GM19467 (cell line): Measurements from ENCODE around the gene CNST.
"Not testable (repeated sequence)": the region's sequence is repeated elsewhere in the genome, so short reads cannot be mapped to it uniquely, and the experiment has no call there.

Source experiments
- ATAC-seq: cut with Tn5 transposase; IDR thresholded peaks from one replicate; pipeline ENCODE4 v1.9.1; 2021; ENCODE audit warnings: mild to moderate bottlenecking, moderate library complexity; ENCODE audit not compliant: unreplicated experiment

The CNST gene

DNA sequence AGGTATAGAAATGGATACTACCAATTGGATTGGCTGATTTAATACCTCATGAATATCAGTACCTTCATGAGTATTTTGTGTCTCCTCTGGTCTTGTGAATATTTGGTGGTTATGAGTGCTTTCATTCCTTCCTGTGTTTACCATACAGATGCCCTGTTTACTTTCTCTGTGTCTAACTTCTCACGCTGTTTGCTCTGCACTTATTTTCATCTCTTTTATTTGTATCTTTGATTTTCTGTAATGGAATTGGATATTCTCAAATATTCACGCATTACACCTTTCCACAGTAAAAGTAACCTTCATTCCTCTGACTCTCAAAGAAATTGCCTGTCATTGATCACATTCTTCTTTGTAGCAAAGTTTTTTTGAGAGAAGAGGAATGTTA lies 16.8 kb downstream of the CNST start:
- ATAC-seq: no peak

DNA sequence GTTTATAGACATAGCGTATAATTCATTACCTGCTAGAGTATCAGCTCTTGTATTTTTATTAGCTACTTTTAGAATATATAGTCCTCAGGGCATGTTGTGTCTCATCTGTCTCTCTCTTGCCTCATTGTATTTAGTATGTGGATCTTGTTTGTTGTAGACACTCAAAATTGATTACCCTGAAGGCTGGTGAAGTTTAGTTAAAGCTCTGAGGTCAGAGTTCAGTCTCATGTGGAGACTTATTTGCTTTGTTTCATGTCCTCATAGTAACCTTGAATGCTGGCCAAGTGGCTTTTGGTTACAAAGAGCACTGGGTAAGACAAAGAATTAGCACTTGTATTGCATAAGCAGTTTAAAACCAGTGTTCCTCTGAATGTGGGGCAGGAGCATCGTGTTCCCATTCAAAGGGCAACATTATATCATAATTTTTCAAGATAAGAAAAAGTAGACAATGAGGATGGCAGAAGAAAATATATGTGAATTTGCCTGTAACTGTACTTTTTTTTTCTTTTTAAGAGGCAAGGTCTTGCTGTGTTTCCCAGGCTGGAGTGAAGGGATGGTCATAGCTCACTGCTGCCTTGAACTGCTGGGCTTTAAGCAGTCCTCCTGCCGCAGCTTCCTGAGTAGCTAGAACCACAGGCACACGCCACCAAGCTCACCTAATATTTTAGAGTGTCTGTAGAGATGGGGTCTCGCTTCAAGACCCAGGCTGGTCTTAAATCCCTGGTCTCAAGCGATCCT lies 17.4 kb downstream of the CNST start:
- no peak for ATAC-seq

DNA sequence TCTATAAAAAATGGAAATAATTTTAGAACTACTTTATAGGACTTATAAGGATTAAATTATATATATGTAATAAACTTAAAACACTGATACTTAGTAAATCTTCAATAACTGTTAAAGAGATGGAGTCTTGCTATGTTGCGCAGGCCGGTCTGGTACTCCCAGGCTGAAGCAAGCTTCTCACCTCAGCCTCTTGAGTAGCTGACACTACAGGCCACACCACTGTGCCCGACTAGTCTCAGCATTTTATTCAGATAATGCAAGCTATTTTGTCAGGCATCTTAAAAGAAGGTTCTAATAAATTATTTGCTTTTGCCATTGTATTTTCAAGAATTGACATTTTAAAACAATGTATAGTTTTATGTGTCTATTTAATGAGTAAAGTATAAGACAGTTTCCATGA lies 20.8 kb downstream of the CNST start:
- ATAC-seq: no peak

DNA sequence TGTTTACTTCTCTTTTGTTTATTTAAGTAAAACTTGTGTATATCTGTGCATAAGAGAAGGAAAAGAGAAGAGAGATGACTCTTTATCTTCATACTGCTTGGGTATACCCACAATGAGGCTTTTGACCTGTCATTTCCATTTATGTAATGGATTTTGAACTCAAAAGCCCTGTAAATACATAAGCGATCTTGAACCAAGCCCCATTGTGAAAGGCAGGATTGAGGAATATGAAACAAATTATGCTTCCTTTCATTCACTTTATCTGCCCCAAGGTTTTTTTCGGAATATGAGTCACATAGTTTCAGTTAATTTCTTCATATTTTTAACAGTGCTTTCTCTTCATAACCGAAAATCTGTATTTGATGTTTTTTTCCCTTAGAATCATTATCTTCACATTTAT lies 21.4 kb downstream of the CNST start:
- ATAC-seq: no peak

DNA sequence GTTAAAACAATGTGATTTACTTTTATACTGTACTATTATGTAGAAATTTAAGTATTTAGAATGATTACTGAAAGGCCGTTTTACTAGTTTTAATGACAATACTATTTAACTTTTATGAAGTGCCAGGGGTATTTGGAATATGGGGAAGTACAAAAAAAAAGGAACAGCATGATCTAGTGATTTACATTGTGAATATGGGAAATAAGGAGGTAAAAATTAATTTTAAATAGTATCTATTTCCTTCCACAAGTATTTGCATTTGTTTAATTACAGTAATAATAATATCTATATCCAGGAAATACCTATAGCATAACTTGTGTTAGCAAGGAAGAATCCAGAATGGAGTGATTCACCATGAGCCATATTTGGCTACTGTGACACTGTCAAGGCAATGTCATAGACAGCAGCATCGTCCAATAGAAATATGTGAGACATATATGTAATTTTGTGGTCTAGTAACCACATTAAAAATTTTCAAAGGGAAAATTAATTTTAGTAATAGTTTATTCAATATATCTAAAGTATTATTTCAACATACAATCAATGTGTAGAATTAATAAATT lies 22.0 kb downstream of the CNST start:
- ATAC-seq: no peak

DNA sequence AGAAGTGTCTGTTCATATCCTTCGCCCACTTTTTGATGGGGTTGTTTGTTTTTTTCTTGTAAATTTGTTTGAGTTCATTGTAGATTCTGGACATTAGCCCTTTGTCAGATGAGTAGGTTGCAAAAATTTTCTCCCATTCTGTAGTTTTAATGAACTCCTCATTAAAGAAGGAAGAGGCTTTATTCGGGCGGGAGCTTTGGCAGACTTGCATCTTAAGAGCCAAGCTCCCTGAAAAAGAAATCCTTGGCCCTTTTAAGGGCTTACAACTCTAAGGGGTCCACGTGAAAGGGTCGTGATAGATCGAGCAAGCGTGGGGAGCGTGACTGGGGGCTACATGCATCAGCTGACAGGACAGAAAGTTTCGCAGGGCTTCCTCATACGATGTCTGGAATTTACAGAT lies 23.7 kb downstream of the CNST start:
- ATAC-seq: not testable (repeated sequence)

DNA sequence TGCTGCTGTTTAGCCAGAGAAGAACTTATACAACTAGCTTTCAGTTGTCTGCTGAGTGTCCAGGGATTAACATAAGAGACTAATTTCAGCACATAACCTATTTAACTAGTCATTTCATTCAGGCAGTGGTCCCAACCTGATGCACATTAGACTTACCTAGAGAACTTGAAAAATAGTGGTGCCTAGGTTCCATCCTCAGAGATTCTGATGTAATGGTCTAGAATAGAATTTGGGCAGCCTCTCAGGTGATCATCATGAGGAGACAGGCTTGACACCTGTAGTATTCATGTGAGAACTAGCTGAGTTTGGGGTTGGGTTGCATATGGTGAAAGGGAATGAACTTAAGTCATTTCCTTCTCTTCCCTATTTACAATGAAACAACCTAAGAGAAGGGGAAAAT lies 24.8 kb downstream of the CNST start:
- ATAC-seq: peak; percentile 27

DNA sequence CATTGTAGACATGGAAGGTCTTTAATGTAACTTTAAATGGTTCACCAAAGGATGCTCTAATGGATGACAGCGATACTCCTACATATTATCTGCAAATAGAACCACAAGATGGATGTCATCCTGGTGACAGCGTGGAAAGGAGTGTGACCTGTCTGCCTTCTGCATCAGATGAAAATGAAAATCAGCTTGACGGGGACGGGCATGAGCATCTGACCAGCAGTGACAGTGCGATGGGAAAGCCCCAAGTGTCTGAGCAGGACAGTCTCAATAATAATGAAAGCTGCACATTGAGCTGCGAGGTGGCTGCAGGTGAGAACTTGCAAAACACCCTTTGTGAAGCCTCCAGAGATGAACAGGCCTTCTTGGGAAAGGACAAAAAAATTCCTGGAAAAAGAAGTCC lies 25.2 kb downstream of the CNST start:
- peak; percentile 90 for ATAC-seq

DNA sequence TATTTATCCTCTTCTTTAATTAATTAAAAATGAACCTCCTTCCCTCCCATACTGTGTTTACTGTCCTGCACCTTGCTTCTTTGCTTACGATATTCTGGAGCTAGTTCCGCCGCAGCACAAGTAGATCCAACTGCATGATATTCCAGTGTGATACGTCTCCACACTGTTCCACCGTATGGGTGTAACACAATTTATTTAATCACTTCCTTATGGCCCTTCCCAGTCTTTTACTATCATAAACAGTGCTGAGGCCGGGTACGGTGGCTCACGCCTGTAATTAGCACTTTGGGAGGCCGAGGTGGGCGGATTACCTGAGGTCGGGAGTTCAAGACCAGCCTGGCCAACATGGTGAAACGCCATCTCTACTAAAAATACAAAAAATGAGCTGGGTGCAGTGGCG lies 25.7 kb downstream of the CNST start:
- no peak for ATAC-seq

DNA sequence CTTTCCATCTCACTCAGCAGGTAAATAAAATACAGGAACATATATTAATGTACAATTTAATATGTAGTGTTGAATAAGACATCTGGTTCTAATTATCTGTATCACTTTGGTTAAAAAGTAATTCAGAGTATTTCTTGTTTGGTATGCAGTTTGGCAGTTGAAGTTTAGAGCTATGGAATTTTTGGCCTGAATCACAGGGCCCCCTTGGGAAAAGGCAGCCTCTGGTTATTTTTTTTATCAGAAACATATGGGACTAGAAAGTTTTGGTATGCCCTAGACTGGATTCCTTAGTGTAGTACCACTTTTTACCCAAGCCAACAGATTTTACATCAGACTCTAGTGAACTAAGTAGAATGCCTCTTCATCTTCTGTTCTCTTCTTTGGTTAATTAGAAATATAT lies 26.4 kb downstream of the CNST start:
- ATAC-seq: no peak

DNA sequence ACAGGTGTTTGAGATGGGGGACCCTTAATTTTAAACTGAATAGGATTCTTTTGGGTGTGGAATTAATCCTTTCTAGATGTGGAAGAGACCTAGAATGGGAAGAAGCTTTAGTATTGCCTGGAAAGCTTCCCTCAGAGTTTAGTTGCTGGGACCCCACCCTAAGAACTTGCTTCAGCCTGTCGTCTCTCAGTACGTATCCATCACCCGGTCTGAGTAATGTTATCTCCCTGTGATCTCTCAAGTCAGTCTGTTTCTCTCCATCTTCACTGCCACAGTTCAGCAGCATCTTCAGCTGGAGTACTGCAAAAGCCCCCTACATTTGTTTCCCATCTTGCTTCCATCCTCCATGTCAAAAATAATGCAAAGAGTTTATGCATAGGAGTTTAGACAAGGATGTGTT lies 28.9 kb downstream of the CNST start:
- no peak for ATAC-seq

DNA sequence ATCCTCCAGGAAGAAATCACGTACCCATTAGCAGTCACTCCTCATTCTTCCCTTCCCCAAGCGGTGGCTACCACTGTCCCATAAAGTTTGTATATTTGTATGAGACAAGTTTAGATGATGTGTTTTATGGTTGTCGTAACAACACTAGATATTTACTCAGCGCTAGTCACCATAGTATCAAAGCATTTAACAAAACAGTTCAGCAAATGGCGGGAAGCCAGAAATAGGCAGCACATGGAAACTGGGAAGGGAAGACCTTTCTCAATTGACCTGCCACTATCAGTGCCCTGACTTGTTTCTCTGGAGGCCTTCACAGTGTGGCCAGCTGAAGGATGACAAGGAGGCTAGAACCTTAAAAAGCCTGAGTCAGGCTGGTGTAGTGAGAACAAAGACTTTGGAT lies 31.1 kb downstream of the CNST start:
- ATAC-seq: no peak

DNA sequence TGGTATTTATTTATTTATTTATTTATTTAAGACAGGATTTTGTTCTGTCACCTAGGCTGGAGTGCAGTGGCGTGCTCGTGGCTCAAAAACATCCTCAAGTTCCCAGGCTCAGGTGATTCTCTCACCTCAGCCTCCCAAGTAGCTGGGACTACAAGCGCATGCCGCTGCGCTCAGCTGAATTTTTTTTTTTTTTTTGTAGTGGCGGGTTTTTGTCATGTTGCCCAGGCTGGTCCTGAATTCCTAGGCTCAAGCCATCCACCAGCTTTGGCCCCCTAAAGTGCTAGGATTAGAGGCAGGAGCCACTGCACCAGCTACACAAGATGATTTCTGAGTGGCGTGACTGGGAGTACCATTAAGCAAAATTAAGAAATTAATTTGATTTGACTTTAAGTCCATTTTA lies 31.7 kb downstream of the CNST start:
- no peak for ATAC-seq

DNA sequence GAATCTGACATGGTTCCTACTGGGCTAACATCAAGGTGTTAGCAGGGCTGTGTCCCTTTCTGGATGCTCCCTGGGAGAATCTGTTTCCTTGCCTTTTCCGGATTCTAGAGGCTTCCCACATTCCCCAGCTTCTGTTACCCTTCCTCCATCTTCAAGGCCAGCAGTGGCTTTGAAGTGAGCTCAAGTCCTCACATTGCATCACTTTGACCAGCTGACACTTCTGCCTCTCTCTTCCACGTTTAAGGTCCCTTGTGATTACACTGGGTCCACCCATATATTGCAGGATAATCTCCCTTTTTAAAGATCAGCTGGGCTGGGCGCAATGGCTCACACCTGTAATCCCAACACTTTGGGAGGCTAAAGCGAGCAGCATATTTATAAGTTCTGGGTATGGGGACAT lies 33.1 kb downstream of the CNST start:
- ATAC-seq: no peak

DNA sequence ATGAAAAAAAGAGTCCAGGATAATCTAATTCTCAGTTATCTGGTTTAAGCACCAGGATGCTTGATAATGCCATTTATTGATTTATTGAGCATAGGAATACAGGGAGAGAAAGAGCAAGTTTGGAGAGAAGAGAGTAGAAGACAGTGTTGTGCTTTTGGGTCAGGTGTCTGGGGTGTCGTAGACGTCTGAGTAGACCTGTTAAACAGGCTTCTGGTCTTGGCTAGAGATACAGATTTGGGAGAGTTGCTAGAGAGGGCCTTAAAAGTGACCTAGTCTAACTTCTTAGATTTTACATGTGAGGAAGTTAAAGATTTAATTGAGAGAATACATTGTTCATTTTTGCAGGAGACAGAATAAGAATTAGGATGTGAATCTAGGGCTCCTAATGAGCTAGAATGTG lies 34.3 kb downstream of the CNST start:
- ATAC-seq: no peak

DNA sequence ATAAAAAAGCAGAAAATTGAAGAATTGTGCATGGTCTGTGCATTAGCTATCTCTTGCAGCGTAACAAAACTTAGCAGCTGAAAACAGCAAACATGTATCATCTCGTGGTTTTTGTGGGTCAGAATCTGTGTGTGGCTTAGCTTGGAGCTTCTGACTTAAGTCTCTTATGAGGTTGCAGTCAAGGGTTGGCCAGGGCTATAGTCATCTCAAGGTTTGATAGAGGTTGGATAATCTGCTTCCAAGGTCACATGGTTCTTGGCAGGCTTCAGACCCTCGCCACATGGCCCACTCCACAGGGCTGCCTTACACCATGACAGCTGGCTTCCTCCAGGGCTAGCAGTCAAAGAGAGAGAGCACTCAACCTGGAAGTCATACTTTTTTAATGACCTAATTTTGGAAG lies 35.9 kb downstream of the CNST start:
- ATAC-seq: no peak

DNA sequence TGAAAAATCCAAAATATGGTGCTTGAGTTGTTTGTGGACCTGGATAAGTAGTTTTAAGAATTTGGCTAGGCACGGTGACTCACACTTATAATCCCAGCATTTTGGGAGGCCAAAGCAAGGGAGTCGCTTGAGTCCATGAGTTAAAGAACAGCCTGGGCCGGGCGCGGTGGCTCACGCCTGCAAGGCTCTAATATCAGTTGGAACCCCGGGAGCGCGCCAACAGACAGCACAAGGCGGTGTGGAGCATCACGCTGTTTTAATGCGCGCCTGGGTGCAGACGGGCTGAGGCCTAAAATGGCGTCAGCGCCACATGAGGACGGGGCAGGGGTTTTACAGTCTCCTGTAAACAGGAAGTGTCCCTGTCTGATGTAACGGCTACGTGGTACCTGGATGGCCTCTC lies 39.0 kb downstream of the CNST start:
- not testable (repeated sequence) for ATAC-seq

DNA sequence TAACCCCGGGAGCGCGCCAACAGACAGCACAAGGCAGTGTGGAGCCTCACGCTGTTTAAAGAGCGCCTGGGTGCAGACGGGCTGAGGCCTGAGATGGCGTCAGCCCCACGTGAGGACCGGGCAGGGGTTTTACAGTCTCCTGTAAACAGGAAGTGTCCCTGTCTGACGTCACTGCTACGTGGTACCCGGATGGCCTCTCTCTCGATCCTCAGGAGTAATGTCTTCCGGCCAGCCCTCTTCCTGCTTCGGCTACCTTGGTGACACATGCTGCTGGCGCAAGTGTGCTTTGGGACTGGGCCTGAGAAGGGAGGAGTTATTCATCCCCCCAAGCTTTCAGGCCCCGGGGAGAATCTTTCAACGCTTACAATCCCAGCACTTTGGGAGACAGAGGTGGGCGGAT lies 41.2 kb downstream of the CNST start:
- ATAC-seq: no peak

DNA sequence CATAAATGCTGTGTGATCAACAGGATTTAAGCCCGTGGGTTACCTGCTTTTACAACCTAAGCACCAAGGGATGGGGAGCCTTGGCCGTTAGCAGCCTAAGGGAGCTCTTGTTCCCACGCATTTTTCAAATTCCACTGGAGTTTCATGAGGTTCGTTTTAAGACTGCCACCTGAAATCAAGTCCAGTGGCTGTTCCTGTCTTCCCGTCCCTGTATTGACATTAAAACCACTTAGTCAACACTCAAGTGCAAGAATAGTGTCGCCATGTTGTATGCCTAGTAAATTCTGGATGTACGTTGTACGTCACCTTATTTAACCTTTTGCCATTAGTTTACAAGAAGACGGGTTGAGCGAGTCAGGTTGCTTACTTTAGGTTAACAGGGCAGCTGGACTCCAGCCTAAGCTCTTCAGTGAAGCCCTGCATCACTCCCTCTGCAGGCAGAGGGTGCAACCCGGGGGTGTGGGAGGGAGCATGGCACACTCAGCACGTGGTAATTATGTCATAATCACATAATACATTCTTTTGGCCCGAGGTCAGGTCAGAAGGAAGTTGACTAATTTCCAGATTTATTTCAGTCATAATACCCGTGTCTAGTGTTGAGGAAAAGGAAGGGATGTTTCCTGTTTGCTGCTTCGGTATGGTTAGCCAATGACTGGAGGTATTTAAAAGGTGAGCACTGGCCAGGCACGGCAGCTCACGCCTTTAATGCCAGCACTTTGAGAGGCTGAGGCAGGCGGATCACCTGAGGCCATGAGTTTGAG lies 42.5 kb downstream of the CNST start:
- ATAC-seq: no peak

DNA sequence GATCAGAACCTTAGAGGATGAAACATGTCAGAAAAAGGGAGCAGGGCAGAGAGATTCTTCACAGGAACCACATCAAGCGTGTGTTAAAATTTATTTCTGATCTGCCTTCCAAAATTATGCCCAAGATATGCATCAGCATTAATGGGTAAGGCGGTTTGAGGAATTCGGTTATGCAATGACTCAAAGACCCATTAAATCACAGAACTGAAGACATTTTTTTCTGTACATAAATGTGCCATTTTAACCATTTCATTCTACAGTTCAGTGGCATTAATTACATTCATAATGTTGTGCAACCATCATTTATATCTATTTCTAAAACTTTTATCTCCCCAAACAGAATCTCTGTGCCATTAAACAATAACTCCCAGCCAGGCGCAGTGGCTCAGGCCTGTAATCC lies 43.4 kb downstream of the CNST start:
- no peak for ATAC-seq

DNA sequence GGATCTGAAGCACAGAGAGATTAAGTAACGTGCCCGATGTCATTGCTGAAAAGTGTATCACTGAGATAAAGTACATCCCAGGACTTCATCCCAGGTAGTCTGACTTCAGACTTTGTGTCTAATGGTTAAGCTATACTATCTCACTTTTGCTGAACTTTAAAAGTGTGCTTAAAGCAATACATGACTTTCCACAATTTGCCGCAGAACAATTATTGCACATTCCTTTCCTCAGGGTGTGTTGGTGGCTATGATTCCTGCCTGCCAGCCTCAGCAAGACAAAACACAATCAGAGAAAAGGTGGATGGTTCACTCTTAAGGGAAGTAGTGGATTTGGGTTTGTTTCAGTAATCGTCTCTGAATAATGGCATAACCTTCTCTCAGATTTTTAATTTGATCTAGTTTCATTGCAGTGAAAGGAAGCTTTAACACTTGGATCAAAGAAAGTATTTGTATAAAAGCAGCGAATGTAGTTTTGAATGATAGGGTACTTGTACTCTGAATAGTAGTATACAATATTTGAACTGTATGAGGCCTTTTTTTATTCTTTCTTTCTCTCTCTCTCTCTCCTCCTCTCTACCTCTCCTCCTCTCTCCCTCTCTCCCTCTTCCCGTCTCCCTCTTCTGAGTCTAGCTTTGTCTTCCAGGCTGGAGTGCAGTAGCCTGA lies 47.0 kb downstream of the CNST start:
- no peak for ATAC-seq

DNA sequence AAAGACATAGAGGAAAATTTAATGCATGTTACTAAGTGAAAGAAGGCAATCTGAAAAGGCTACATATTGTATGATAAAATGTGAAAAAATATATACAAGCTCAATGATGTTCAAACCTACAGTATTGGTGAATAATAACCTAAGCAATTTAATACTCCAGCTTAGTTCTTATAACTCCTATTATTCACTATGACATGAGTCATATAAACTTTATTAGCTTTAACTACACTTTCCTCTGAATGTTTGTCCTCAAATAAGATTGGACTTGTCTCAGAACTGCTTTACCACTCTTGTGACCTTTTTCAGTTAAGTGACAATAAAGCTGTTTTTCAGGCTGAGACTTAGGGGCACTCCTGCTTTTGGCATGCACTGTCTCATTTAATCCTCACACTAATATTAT lies 50.9 kb downstream of the CNST start:
- ATAC-seq: no peak
